ENCODE results near the gene ENTPD3. TPM values are rescaled to one million over a fixed set of nuclear protein-coding genes. Genes with fewer than 3 reads are reported as not detected.

Gene ENTPD3
- polyA plus RNA-seq, 4 donors: 0.22 to 4.2 (median 0.40) TPM; not detected in 1

- WGBS, 3 donors: 65 to 82% (median 75%) methylated on average over 4 of the region's 4 CpGs
- FAIRE-seq (no peak), DNase-seq (no peak)
- H3K27me3 ChIP-seq (ENCODE audit: control insufficient read depth in 3 of 3, insufficient read depth in 3 of 3, low read length in 3 of 3): no peaks in the 10 kb centered on the region
- no peaks in the 10 kb centered on the region for H3K4me1 ChIP-seq (ENCODE audit: control insufficient read depth in 3 of 3, insufficient read depth in 2 of 3, low read depth in 1 of 3, low read length in 2 of 3)
- no peaks in the 10 kb centered on the region for H3K9me3 ChIP-seq (ENCODE audit: control insufficient read depth in 2 of 2, insufficient read depth in 1 of 2, low read depth in 1 of 2, low read length in 1 of 2)
- no peak overlapping the region for H3K4me3 ChIP-seq (ENCODE audit: low read depth in 1 of 3, low read length in 3 of 3)
- H3K36me3 ChIP-seq (ENCODE audit: control insufficient read depth in 3 of 3, insufficient read depth in 2 of 3, low read depth in 1 of 3, low read length in 3 of 3): no peaks in the 10 kb centered on the region
- H3K27ac ChIP-seq (ENCODE audit: low read depth in 1 of 3, low read length in 2 of 3): no peak overlapping the region
Observed at GRCh38 chr3:40470701-40471100, 83.7 kb downstream of the ENTPD3 start.

GRCh38 chr3:40476478-40477470 is 89.8 kb downstream of the ENTPD3 start, which contains the start of gene ZNF619:
ZNF619 (plus strand) TSS chr3:40477122; CDS start chr3:40477980, 858 bp downstream.
- DNase-seq: peak; percentile 81 to 90
- no peak for FAIRE-seq
- peak within 1 kb of the TSS; percentile 76 to 96 (median 94) for H3K4me3 ChIP-seq (ENCODE audit: low read depth in 1 of 3, low read length in 3 of 3)
- 3 to 9% (median 5%) methylated on average over 48 of the region's 48 CpGs for WGBS, 3 donors
- H3K27me3 ChIP-seq (ENCODE audit: control insufficient read depth in 3 of 3, insufficient read depth in 3 of 3, low read length in 3 of 3): no peaks in the 10 kb centered on the region
- peak within 1 kb of the TSS; percentile 59 to 87 (median 63) for H3K27ac ChIP-seq (ENCODE audit: low read depth in 1 of 3, low read length in 2 of 3)
- peaks cover 0 to 8% (median 2%) of the 10 kb centered on the region in 3 donors for H3K4me1 ChIP-seq (ENCODE audit: control insufficient read depth in 3 of 3, insufficient read depth in 2 of 3, low read depth in 1 of 3, low read length in 2 of 3)
- H3K36me3 ChIP-seq (ENCODE audit: control insufficient read depth in 3 of 3, insufficient read depth in 2 of 3, low read depth in 1 of 3, low read length in 3 of 3): peaks cover 0 to 5% (median 0%) of the 10 kb centered on the region in 3 donors
- H3K9me3 ChIP-seq (ENCODE audit: control insufficient read depth in 2 of 2, insufficient read depth in 1 of 2, low read depth in 1 of 2, low read length in 1 of 2): no peaks in the 10 kb centered on the region

GRCh38 chr3:40477666-40478065 is 90.7 kb downstream of the ENTPD3 start:
- H3K4me1 ChIP-seq (ENCODE audit: control insufficient read depth in 3 of 3, insufficient read depth in 2 of 3, low read depth in 1 of 3, low read length in 2 of 3): peaks cover 0 to 8% (median 2%) of the 10 kb centered on the region in 3 donors
- peak overlapping the region in 2 of 3 donors; percentile 76 to 94 for H3K4me3 ChIP-seq (ENCODE audit: low read depth in 1 of 3, low read length in 3 of 3)
- DNase-seq (no peak), FAIRE-seq (no peak)
- peaks cover 0 to 13% (median 2%) of the 10 kb centered on the region in 3 donors for H3K36me3 ChIP-seq (ENCODE audit: control insufficient read depth in 3 of 3, insufficient read depth in 2 of 3, low read depth in 1 of 3, low read length in 3 of 3)
- WGBS, 3 donors: 26 to 53% (median 37%) methylated on average over 4 of the region's 4 CpGs
- no peaks in the 10 kb centered on the region for H3K9me3 ChIP-seq (ENCODE audit: control insufficient read depth in 2 of 2, insufficient read depth in 1 of 2, low read depth in 1 of 2, low read length in 1 of 2)
- no peaks in the 10 kb centered on the region for H3K27me3 ChIP-seq (ENCODE audit: control insufficient read depth in 3 of 3, insufficient read depth in 3 of 3, low read length in 3 of 3)
- no peak overlapping the region for H3K27ac ChIP-seq (ENCODE audit: low read depth in 1 of 3, low read length in 2 of 3)

Other genes starting within 250 kb of the ENTPD3 start
- 100 to 1,000 TPM in 2 of 4 donors, 10 to 100 TPM in 2; 56.1 to 118 (median 94.2) TPM for gene EIF1B, start 77.5 kb upstream of the ENTPD3 start, polyA plus RNA-seq
- gene RPL14, start 70.2 kb downstream of the ENTPD3 start, polyA plus RNA-seq: 1,000 to 10,000 TPM; 1,014 to 1,543 (median 1,365) TPM
- gene ZNF619, start 89.9 kb downstream of the ENTPD3 start, polyA plus RNA-seq: 1 to 10 TPM in 3 of 4 donors, under 1 TPM in 1; 0.81 to 5.9 (median 1.5) TPM
- 1 to 10 TPM in 3 of 4 donors, under 1 TPM in 1; 0.54 to 8.4 (median 2.1) TPM for gene ZNF620, start 118.9 kb downstream of the ENTPD3 start, polyA plus RNA-seq
- 10 to 100 TPM in 1 of 4 donors, 1 to 10 TPM in 3; 5.4 to 18.9 (median 9.4) TPM for gene ZNF621, start 137.8 kb downstream of the ENTPD3 start, polyA plus RNA-seq

Data from small intestine (tissue), 7 donors.